Stimulated activated CD8-positive, alpha-beta memory T cell treated with anti-CD3 and anti-CD28 coated beads, Interleukin-15, amount 100 ng/mL, for 4 hours (primary cell): ENCODE measurements around the gene MAFG.

ENCODE experiments used
- DNase-seq, 2 donors: peaks; one replicate each; pipeline ENCODE4 v3.0.0-alpha.2; 2020; ENCODE audit warnings: low read depth in 2 of 2

Gene MAFG

DNA sequence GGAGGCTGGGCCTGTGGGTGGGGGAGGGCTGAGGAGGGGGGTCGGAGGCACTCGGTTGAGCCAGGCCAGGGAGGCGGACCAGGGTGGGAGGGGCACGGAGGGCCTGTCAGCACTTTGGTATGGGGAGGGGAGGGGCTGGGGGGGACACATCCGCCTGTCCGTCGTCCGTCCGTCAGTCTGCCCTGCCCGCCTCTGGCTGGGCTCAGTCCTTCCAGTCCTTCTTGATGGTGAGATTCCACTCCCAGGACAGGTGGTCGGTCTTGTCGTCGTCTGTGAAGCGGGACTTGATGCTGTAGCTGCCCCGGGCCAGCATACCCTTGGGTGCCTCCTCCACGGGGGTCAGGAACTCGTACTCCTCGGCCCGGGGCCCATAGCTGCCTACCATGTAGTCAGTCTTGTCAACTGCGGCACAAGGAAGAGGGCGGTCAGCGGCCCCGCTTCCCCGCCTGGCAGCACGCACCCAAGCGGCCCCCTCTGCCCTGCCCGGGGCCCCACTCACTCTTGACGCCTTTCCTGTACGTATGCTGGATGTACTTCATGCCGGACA is 58.8 kb downstream of the MAFG start:
- no peak for DNase-seq
